HG03095 (cell line): Measurements from ENCODE around the gene KLC3.
"Not testable (repeated sequence)": the region's sequence is repeated elsewhere in the genome, so short reads cannot be mapped to it uniquely, and the experiment has no call there.

Source experiments
- ATAC-seq: cut with Tn5 transposase; IDR thresholded peaks from one replicate; pipeline ENCODE4 v1.9.1; 2021; ENCODE audit warnings: moderate library complexity; ENCODE audit not compliant: unreplicated experiment

KLC3 gene

GRCh38 chr19:45315304-45315703, 25.2 kb upstream of the KLC3 start:
- ATAC-seq: no peak

GRCh38 chr19:45320997-45321775, 19.4 kb upstream of the KLC3 start:
- no peak for ATAC-seq

GRCh38 chr19:45321848-45322247, 18.7 kb upstream of the KLC3 start:
- ATAC-seq: no peak

GRCh38 chr19:45322311-45322710, 18.2 kb upstream of the KLC3 start:
- no peak for ATAC-seq

DNA sequence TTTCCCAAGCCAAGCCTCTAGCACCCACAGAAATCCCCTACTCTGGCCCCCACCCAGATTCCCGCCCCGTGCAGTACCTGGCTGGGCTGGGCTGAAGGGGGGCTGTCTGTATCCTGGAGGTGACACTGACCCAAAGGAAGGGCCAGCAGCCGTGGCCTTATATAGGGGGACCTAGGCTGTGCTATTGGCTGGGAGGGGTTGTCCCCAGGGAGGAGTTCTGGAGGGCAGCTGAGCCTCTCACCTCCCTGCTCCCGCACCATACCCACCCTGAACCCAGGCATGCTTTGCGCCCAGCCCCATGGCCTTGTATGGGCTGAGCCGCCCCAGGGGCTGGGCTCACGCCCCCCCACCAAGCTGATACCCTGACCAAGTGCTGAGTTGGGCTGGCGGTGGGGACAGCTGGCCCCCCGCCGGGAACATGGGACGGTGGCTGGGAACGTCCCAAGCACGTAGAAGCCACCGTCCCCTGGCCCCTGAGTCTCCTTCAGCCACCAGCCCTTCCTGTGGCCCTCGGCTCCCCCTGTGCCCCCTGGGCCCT, 17.7 kb upstream of the KLC3 start, which contains the start of gene CKM:
CKM (minus strand) TSS at position 132 of the 538 bp plus-strand sequence. CDS start 3,162 bp downstream, outside the sequence.
- no peak for ATAC-seq

DNA sequence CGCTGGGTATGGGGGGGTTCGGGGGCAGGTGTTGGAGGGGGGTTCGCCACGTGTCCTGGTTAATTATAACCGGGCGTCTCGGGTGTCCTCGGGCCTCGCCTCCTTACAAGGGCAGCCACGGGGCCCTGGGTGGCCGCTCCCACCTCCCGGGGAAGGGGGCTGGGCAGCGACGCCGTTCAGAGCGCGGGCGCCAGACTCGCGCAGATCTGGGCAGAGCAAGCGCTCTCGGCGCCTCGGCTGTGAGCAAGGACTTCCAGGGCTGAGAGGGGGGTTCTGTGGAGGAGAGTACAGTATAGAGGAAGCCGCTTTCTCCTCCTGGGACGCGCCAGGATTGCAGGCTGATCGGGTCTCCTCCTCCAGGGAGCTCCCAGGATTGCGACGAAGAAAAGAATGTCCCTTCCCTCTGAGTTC, 16.9 kb upstream of the KLC3 start:
- ATAC-seq: no peak

- ATAC-seq: no peak
Observed at GRCh38 chr19:45324349-45324907, 16.1 kb upstream of the KLC3 start.

DNA sequence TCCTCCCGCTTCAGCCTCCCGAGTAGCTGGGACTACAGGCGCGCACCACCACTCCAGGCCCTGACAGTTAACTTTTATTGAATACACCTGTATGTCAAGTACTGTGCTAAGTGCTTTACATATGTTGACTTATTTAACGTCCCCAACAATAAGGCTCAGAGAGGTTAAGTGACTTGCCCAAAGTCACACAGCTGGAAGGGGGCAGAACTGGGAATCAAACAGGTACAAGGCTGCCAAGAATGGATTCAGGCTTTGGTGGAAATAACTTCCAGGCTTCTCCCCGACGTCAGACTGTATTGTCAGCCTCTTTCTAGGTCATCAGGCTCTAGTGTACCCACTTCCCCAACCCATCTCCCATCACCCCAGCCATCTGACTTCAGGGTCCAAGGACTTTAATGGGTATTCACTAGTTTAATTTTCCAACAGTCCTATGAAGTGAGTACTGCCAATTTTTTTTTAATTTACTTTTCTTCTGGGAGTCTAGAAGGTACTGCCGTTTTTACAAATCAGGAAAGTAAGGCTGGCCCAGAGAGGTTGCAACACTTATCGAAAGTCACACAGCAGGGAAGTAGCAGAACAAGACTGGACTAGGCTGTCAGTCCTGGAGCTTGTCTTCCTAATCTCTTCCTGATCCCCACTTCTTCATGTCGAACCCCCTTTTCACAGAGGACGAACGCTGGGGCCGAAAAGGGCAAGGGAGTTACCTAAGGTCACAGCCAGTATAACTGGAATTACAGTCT, 13.0 kb upstream of the KLC3 start:
- ATAC-seq: no peak

GRCh38 chr19:45331411-45331810, 9.1 kb upstream of the KLC3 start:
- ATAC-seq: no peak

- no peak for ATAC-seq
Observed at GRCh38 chr19:45333609-45334303, 6.8 kb upstream of the KLC3 start.

GRCh38 chr19:45334881-45335280, 5.7 kb upstream of the KLC3 start:
- ATAC-seq: not testable (repeated sequence)

GRCh38 chr19:45336696-45337251, 3.8 kb upstream of the KLC3 start:
- no peak for ATAC-seq

GRCh38 chr19:45339629-45340028, 921 bp upstream of the KLC3 start:
- no peak for ATAC-seq

DNA sequence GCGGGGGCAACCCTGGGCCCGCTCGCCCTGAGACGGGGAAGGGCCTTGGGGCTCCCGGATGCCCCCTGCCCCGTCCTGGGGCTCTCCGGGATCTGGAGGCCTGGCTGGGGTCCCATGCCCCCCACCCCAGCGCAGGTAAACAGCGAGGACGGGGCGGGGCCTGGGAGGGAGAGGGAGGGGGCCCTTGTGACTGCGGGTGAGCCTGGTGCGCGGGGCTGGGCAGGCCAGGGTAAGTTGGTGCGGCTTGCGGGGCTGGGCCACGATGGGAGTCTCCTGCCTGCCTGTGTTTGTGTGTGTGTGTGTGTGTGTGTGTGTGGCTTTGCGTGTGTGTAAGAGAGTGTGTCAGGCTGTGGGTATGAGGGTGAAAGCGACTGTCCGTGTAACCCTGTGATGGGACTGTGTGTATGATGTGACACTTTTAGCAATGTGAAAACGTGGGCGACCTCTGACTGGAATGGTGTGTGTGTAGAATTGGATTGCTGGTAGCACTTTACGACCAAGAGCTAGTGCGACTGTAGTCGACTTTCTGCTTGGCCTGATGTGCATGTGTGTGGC, 426 bp downstream of the KLC3 start:
- ATAC-seq: no peak

GRCh38 chr19:45342911-45343310, 2.4 kb downstream of the KLC3 start:
- no peak for ATAC-seq

GRCh38 chr19:45344621-45345505, 4.3 kb downstream of the KLC3 start:
- no peak for ATAC-seq

DNA sequence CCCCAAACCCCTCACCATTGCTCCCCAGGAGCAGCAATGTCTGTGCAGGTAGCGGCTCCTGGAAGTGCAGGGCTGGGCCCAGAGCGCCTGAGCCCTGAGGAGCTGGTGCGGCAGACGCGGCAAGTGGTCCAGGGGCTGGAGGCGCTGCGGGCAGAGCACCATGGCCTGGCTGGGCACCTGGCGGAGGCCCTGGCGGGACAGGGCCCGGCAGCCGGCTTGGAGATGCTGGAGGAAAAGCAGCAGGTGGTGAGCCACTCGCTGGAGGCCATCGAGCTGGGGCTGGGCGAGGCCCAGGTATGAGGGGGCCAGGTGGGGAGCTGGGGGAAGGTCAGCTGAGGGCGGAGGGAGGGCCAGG, 4.9 kb downstream of the KLC3 start:
- ATAC-seq: no peak

DNA sequence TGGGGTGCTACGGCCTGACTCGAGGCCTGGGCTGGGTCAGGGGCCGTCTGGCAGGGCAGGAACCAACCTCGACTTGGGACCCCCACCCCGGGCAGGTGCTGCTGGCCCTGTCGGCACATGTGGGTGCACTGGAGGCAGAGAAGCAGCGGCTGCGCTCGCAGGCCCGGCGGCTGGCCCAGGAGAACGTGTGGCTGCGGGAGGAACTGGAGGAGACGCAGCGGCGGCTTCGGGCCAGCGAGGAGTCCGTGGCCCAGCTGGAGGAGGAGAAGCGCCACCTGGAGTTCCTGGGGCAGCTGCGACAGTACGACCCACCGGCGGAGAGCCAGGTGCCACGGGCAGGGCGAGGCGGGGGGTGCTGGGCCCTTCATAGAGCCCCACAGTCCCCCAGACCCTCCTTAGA, 5.9 kb downstream of the KLC3 start:
- ATAC-seq: no peak

DNA sequence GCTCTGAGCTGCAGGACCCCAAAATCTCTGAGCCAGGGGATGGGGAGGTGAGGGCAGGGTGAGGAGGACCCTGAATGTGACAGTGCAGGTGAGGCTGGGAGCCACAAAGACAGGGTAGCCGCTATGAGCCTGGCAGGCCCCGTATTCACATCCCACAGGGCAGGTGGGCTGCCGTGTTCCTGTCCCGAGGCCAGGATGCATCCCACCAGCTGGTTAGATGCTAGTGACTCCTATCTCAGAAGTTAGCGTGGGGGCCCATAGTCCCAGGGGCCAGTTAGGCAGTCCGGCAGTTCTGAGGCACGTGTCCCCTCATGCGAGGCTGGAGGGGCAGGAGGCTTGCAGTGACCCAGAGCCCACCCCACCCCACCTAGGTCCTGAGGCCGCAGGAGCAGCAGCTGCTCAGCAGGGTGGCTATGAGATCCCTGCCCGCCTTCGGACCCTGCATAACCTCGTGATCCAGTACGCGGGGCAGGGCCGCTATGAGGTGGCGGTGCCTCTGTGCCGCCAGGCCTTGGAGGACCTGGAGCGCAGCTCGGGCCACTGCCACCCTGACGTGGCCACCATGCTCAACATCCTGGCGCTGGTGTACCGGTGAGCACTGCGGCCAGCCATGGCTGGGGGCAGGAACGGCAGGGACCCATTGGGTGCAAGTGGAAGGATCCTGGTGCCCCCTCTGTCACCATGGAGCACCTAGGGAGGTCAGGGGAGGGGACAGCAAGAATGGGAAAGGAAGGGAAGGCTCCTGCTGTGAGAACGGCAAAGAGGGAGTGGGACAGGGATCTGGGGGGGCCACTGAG, 7.2 kb downstream of the KLC3 start:
- no peak for ATAC-seq
